Smooth muscle cell (in vitro differentiated cells): ENCODE data around the gene HPCAL4. TPM values are rescaled to one million over a fixed set of nuclear protein-coding genes. Genes with fewer than 3 reads are reported as not detected.

Experiments used
- DNase-seq: peaks from one replicate; lab custom pipeline; 2025; ENCODE audit not compliant: unreplicated experiment; lab: John Stamatoyannopoulos, UW
- H2AFZ ChIP-seq: fragments of 200-600 bp; sonication (generic); 2 replicates; pipeline ENCODE4 v1.6.0; 2016; ENCODE audit warnings: antibody characterized with exemption, low read depth, mild to moderate bottlenecking
- H3F3A ChIP-seq: fragments of 200-600 bp; sonication (generic); 2 replicates; pipeline ENCODE4 v1.6.0; 2017; ENCODE audit warnings: antibody characterized with exemption, low read depth
- H3K27ac ChIP-seq: fragments of 200-600 bp; sonication (generic); 2 replicates; pipeline ENCODE4 v1.5.1; 2016; ENCODE audit warnings: low read depth, mild to moderate bottlenecking
- H3K27me3 ChIP-seq: fragments of 200-600 bp; sonication (generic); 2 replicates; pipeline ENCODE4 v1.6.1; 2016; ENCODE audit warnings: low read depth, mild to moderate bottlenecking
- H3K36me3 ChIP-seq: fragments of 200-600 bp; sonication (generic); 2 replicates; pipeline ENCODE4 v1.5.1; 2016; ENCODE audit warnings: low read depth
- H3K4me1 ChIP-seq: fragments of 200-600 bp; sonication (generic); 2 replicates; pipeline ENCODE4 v1.5.1; 2016; ENCODE audit warnings: low read depth
- H3K4me2 ChIP-seq: fragments of 200-600 bp; sonication (generic); 2 replicates; pipeline ENCODE4 v1.6.0; 2016; ENCODE audit warnings: mild to moderate bottlenecking
- H3K4me3 ChIP-seq: fragments of 200-600 bp; sonication (generic); 2 replicates; pipeline ENCODE4 v1.5.1; 2016; ENCODE audit warnings: mild to moderate bottlenecking
- H3K79me2 ChIP-seq: fragments of 200-600 bp; sonication (generic); 2 replicates; pipeline ENCODE4 v1.6.0; 2016; ENCODE audit warnings: low read depth, mild to moderate bottlenecking
- H3K9ac ChIP-seq: fragments of 200-600 bp; sonication (generic); 2 replicates; pipeline ENCODE4 v1.6.0; 2016; ENCODE audit warnings: low read depth
- H3K9me3 ChIP-seq: fragments of 200-600 bp; sonication (generic); replicated peaks from 2 replicates; pipeline ENCODE4 v1.5.1; 2016; ENCODE audit warnings: low read depth
- H4K20me1 ChIP-seq: fragments of 200-600 bp; sonication (generic); 2 replicates; pipeline ENCODE4 v1.6.0; 2016; ENCODE audit warnings: low read depth
- WGBS: methylation state at CpG from one replicate; pipeline ENCODE4 v1.1.7; 2016; ENCODE audit warnings: low lambda C conversion rate; 5-methylcytosine and 5-hydroxymethylcytosine counted together
- polyA plus RNA-seq: library from polyadenylated mRNA; unstranded; fragments of >200 nt; fragmentation: Nextera tagmentation; extraction: Ambion mirVana; gene quantifications from 2 replicates; pipeline ENCODE4 v1.2.1, GENCODE V29; 2016
- total RNA-seq: library from RNA; depleted of rRNA; stranded (reverse); fragments of >200 nt; gene quantifications from 2 replicates; pipeline ENCODE4 v1.2.3, GENCODE V29; 2014
- TF ChIP-seq, protein P1 (sequence below): fragments of 200-600 bp; sonication (generic); IDR thresholded peaks from 2 replicates; pipeline ENCODE4 v1.5.1; 2017; ENCODE audit warnings: borderline replicate concordance, mild to moderate bottlenecking, antibody characterized with exemption; ENCODE audit not compliant: insufficient read depth, poor library complexity, severe bottlenecking

Gene HPCAL4
- total and polyA plus RNA-seq, 2 experiments from 2014 or later, result 0.04 TPM; not detected in 1

DNA sequence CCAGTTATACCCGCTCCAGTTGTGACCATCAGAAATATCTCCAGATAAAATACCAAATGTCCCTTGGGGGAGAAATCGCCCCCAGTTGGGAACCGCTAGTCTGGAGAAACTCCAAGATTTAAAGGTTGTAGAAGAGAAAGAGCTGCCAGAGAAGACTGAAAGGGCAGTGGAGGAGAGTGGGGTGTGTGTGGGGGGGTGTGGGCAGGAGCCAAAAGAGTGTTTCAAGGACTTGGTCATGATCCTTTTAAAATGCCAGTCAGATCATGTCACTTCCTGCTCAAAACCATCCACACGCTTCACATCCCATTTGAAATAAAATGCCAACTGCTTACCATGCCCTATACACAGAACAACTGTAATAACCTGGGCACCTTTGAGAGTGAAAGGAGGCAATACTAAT, 48.4 kb downstream of the HPCAL4 start:
- DNase-seq, result no peak
- Histone ChIP-seq H3K36me3 (no peaks in the 10 kb centered on the region), H2AFZ (peak overlapping the region; percentile 51), H3K27me3 (no peaks in the 10 kb centered on the region), H3K4me1 (peaks cover 11% of the 10 kb centered on the region), H3K9ac (no peak overlapping the region), H3K27ac (peak overlapping the region; percentile 24), H3K9me3 (no peaks in the 10 kb centered on the region), H3K4me2 (no peak overlapping the region), H3K4me3 (no peak overlapping the region), H3F3A (peaks cover 12% of the 10 kb centered on the region), H3K79me2 (peaks cover 8% of the 10 kb centered on the region), H4K20me1 (no peaks in the 10 kb centered on the region)
- WGBS, result 72% methylated on average over 4 of the region's 4 CpGs
- TF ChIP-seq, protein P1, sequence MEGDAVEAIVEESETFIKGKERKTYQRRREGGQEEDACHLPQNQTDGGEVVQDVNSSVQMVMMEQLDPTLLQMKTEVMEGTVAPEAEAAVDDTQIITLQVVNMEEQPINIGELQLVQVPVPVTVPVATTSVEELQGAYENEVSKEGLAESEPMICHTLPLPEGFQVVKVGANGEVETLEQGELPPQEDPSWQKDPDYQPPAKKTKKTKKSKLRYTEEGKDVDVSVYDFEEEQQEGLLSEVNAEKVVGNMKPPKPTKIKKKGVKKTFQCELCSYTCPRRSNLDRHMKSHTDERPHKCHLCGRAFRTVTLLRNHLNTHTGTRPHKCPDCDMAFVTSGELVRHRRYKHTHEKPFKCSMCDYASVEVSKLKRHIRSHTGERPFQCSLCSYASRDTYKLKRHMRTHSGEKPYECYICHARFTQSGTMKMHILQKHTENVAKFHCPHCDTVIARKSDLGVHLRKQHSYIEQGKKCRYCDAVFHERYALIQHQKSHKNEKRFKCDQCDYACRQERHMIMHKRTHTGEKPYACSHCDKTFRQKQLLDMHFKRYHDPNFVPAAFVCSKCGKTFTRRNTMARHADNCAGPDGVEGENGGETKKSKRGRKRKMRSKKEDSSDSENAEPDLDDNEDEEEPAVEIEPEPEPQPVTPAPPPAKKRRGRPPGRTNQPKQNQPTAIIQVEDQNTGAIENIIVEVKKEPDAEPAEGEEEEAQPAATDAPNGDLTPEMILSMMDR, result no peak

DNA sequence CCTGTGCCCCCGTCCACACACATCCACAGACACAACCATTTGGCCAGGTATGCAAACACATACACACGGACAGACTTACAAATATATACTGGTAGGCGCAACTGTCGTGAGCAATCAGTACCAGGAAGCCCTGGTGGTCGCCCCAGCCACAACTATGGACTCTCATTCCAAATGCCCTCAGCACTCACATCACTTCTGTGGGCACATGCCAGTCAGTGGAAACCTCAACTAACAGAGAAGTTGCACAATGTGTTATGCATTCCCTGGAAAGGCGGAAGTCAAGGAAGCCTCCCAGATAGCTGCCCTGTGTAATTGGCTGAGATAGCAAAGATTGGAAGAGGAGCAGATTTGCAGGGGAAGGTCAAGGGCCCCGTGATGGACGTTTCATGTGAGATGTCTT, 50.4 kb downstream of the HPCAL4 start:
- Histone ChIP-seq H3K36me3 (no peaks in the 10 kb centered on the region), H3K4me2 (no peak overlapping the region), H3K27me3 (no peaks in the 10 kb centered on the region), H3K9ac (no peak overlapping the region), H3K27ac (no peak overlapping the region), H4K20me1 (no peaks in the 10 kb centered on the region), H3K4me1 (no peaks in the 10 kb centered on the region), H3K4me3 (no peak overlapping the region), H3K9me3 (no peaks in the 10 kb centered on the region), H3K79me2 (peaks cover 15% of the 10 kb centered on the region), H2AFZ (no peak overlapping the region), H3F3A (peaks cover 3% of the 10 kb centered on the region)
- 78% methylated on average over 8 of the region's 8 CpGs for WGBS
- DNase-seq, result no peak
- TF ChIP-seq, protein P1, result no peak

DNA sequence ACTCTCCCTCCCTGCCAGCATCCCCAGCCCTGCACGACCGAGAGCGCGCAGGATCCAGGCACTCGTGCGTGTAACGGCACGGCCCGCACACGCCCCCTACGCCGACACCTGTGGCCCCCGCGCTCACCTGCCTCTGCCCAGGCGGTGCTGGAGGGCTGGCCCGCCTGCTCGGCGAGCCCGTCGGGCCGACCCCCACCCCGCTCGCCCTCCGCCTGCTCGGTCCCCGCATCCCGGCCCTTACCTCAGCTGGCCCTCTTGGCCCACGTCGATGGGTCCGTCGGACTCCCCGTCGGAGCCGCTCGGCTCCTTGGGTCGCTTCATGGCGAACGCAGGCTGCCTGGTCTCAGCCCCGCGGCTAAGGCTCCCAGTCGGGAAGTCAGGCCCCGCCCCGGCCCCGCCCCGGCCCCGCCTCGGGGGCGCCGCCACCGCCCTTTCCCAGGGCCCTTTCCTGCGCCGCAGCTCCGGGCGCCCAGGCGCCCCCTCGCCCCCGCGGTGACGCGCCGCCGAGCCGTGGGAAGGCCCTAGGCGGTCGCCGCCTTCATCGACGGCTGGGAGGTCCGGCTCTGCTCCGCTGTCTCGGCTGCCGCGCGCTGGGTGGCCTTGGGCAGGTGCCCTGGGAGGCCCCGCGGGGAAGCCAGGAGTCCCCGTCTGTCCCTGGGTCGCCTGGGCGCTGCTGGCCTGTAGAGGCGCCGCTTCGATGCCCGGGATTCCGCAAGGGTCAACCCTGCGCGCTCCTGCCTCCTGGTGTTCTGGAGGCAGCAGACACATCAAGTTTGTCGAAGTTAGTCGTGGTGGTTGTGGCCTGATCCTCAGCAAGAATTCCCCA, 51.7 kb downstream of the HPCAL4 start, which contains the start of gene HEYL:
Gene HEYL, minus strand, starts transcription at position 339 of the 826 bp plus-strand sequence. Its CDS starts 18 bp downstream, at position 321.
- no peaks in the 10 kb centered on the region for H3K27me3 ChIP-seq
- 6% methylated on average over 70 of the region's 88 CpGs for WGBS
- no peaks in the 10 kb centered on the region for H3F3A ChIP-seq
- peak within 1 kb of the TSS; percentile 73 for H3K4me2 ChIP-seq
- peaks cover 22% of the 10 kb centered on the region for H3K79me2 ChIP-seq
- H3K9ac ChIP-seq, result no peak within 1 kb of the TSS
- no peaks in the 10 kb centered on the region for H3K36me3 ChIP-seq
- H3K4me1 ChIP-seq, result no peaks in the 10 kb centered on the region
- peak; percentile 59 for DNase-seq
- no peaks in the 10 kb centered on the region for H3K9me3 ChIP-seq
- H2AFZ ChIP-seq, result peak within 1 kb of the TSS; percentile 78
- H3K27ac ChIP-seq, result peak within 1 kb of the TSS; percentile 45
- TF ChIP-seq, protein P1, result peak; percentile 28
- no peaks in the 10 kb centered on the region for H4K20me1 ChIP-seq
- H3K4me3 ChIP-seq, result peak within 1 kb of the TSS; percentile 53
